GM13977 (cell line): ENCODE measurements around the gene GMIP.

ENCODE experiments used
- DNase-seq: peaks from one replicate; pipeline ENCODE4 v3.0.0; 2012; ENCODE audit warnings: low spot score
- in situ Hi-C: fragments of 300-500 bp; cut with MboI; formaldehyde crosslinking; loops from one replicate; pipeline ENCODE4 v1.12.0; 2022; ENCODE audit warnings: low sequenced_read_pairs, low pct_unique_long_range_greater_than_20kb, mixed read lengths, inconsistent platforms; ENCODE audit not compliant: unreplicated experiment
- TF ChIP-seq, protein P1 (sequence below): IDR thresholded peaks from 2 replicates; pipeline ENCODE4 v1.5.1; 2012; ENCODE audit warnings: mild to moderate bottlenecking, control low read depth; ENCODE audit not compliant: insufficient read depth; ENCODE audit errors: extremely low read depth, missing control alignments

Gene GMIP

GRCh38 chr19:19594381-19594780 lies 49.1 kb downstream of the GMIP start:
- in situ Hi-C loops = no loop called here
- DNase-seq = no peak
- TF ChIP-seq, protein P1, sequence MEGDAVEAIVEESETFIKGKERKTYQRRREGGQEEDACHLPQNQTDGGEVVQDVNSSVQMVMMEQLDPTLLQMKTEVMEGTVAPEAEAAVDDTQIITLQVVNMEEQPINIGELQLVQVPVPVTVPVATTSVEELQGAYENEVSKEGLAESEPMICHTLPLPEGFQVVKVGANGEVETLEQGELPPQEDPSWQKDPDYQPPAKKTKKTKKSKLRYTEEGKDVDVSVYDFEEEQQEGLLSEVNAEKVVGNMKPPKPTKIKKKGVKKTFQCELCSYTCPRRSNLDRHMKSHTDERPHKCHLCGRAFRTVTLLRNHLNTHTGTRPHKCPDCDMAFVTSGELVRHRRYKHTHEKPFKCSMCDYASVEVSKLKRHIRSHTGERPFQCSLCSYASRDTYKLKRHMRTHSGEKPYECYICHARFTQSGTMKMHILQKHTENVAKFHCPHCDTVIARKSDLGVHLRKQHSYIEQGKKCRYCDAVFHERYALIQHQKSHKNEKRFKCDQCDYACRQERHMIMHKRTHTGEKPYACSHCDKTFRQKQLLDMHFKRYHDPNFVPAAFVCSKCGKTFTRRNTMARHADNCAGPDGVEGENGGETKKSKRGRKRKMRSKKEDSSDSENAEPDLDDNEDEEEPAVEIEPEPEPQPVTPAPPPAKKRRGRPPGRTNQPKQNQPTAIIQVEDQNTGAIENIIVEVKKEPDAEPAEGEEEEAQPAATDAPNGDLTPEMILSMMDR = no peak

DNA sequence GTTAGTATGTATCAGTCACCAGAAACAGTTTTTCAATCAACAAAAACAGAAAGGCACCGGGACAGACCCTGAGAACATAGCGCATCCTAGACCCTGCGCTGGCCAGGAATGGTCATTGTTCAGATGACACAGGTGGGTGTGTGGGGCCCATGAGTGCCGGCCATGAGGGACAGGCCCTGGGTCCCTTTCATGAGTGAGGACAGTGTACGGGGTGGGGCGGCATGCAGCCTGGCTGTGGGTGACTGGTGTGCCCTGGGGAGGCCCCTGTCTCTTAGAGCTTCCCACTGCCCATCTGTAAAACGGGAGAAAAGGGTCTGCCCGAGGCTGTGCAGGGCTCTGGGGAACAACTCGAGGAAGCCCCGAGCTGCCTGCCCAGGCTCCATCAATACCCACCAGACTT lies 50.8 kb downstream of the GMIP start:
- TF ChIP-seq, protein P1 = no peak
- in situ Hi-C loops = no loop called here
- DNase-seq = no peak

DNA sequence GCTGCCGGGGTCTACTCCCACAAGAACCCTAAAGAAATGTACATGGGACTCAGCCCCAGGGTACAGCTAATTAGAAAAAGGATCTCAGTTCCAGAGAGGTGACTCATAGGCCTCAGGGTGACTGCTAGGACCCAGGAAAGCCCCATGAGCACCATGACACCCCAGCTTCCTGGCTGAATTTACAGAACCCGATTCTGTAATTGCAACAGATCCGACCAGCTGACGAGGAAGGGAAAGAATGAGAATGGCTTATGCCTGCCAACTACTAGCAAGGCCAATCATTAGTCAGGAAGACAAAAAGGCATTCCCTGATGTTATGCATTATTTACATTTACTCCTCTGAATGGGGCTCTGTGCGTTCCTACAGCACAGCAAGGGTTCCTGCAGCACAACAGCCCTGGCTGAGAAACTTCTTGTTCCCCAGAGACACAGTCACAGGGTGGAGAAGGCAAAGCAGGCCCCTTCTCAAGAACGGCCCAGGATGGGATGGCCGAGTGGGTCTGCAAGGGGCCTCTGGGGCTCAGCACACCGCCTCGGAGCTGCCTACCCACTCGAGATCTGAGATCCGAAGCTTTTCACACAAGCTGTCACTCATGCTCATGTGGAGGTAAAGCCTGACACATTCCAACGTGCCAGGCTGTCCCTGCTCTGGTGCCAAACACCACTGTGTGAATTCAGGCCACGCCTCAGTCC lies 52.2 kb downstream of the GMIP start:
- TF ChIP-seq, protein P1 = no peak
- DNase-seq = peak; percentile 78
- in situ Hi-C loops = no loop called here

DNA sequence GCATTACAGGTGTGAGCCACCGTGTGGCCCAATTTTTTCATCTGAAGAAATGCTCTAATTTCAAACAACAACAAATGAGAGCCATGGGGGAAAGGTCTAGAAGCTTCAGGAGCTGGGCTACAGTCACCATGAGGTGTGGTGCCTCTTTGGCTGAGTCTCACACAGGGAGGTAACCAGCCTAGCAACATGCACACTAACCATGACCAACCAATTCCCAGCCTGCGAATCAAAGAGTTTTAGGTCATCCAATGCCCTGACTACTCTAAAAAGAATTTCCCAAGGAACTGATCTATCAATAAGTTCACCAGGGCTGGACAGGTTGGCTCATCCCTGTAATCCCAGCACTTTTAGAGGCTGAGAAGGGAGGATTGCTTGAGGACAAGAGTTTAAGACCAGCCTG lies 54.9 kb downstream of the GMIP start:
- no peak for DNase-seq
- in situ Hi-C loops = no loop called here
- TF ChIP-seq, protein P1 = no peak

DNA sequence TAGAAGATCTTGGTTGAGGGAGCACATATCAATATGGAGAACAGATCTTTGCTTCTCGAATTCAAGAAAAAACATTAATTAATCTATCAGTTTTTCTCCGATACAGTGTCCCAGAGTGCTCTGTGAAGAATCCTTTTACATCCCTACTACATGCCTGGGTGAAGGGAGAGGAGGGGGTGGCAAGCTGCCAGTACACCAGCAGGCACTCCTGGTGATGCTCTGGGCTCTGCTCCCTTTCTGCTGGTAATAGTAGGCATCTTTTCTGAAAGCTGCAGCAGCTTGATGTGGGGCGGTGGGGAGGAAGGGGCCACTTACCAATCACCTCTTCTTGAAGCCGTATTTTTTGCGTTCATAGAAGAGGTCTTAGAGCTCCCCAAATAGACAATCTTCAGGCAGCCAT lies 55.7 kb downstream of the GMIP start:
- in situ Hi-C loops = no loop called here
- TF ChIP-seq, protein P1 = no peak
- no peak for DNase-seq

- DNase-seq = no peak
- in situ Hi-C loops = no loop called here
- TF ChIP-seq, protein P1 = no peak
Observed at GRCh38 chr19:19584356-19584755, 59.1 kb downstream of the GMIP start.
